Thyroid gland (tissue), 4 donors: ENCODE measurements around the gene ADAMTS2. TPM values are rescaled to one million over a fixed set of nuclear protein-coding genes. Genes with fewer than 3 reads are reported as not detected.

Experiments used
- DNase-seq, 2 donors: peaks; one replicate each; pipeline ENCODE4 v3.0.0-alpha.2; 2019
- H3K27ac ChIP-seq, 3 donors: fragments of 200-600 bp; sonication (generic); 1 replicate in 2 of 3; 2 replicates in 1 of 3; pipeline ENCODE4 v1.5.1; 2016 to 2019; ENCODE audit warnings: mild to moderate bottlenecking in 1 of 3, moderate library complexity in 1 of 3
- H3K27me3 ChIP-seq: fragments of 200-600 bp; sonication (generic); one replicate; pipeline ENCODE4 v1.5.1; 2019
- H3K36me3 ChIP-seq, 2 donors: fragments of 200-600 bp; sonication (generic); one replicate each; pipeline ENCODE4 v1.5.1; 2016 to 2019
- H3K4me1 ChIP-seq, 2 donors: fragments of 200-600 bp; sonication (generic); one replicate each; pipeline ENCODE4 v1.5.1; 2017 to 2019
- H3K4me3 ChIP-seq, 3 donors: fragments of 200-600 bp; sonication (generic); replicated peaks in 1 of 3; 1 replicate in 2 of 3; 2 replicates in 1 of 3; pipeline ENCODE4 v1.5.1; 2016; ENCODE audit warnings: mild to moderate bottlenecking in 1 of 3
- H3K9me3 ChIP-seq: fragments of 200-600 bp; sonication (generic); one replicate; pipeline ENCODE4 v1.5.1; 2017
- CTCF ChIP-seq, 6 experiments: fragments of 200-600 bp in 3 of 6; fragments of 450-650 bp in 3 of 6; sonication (generic) in 3 of 6; IDR thresholded peaks; one replicate each; pipeline ENCODE4 v1.5.1; 2016 to 2019; ENCODE audit warnings: antibody characterized with exemption in 6 of 6, mild to moderate bottlenecking in 2 of 6, inconsistent platforms in 1 of 6, moderate library complexity in 1 of 6
- POLR2A ChIP-seq, 2 donors: fragments of 450-650 bp; IDR thresholded peaks; one replicate each; pipeline ENCODE4 v1.6.1; 2017; ENCODE audit warnings: antibody characterized with exemption in 2 of 2, mild to moderate bottlenecking in 2 of 2, moderate library complexity in 1 of 2
- WGBS, 2 donors: methylation state at CpG; one replicate each; pipeline ENCODE4 v1.1.5; 2017; 5-methylcytosine and 5-hydroxymethylcytosine counted together
- intact Hi-C: fragments of 100-400 bp; cut with DNase I; formaldehyde crosslinking; loops from one replicate; pipeline ENCODE4 v1.15.1; 2023
- total RNA-seq, 4 donors: library from RNA; depleted of rRNA; stranded (reverse); fragments of >200 nt; gene quantifications; one replicate each; pipeline ENCODE4 v1.2.3, GENCODE V29; 2016

Gene ADAMTS2
- 10 to 100 TPM in 1 of 4 donors, 1 to 10 TPM in 3; 3.5 to 16.2 (median 7.3) TPM for total RNA-seq

GRCh38 chr5:179345433-179346321 is at the start of gene ADAMTS2:
Gene ADAMTS2 (minus strand): TSS chr5:179345461. CDS start chr5:179345328, 133 bp downstream.
- intact Hi-C loops: no loop called here

GRCh38 chr5:179393078-179393477 is 47.8 kb upstream of the ADAMTS2 start:
- no peaks in the 10 kb centered on the region for H3K36me3 ChIP-seq
- H3K27ac ChIP-seq: no peak overlapping the region
- 65 to 70% methylated on average over 4 of the region's 4 CpGs for WGBS, 2 donors
- no peaks in the 10 kb centered on the region for H3K27me3 ChIP-seq
- intact Hi-C loops: no loop called here
- no peak for DNase-seq
- no peaks in the 10 kb centered on the region for H3K9me3 ChIP-seq
- no peak overlapping the region for H3K4me3 ChIP-seq
- no peaks in the 10 kb centered on the region for H3K4me1 ChIP-seq
- TF ChIP-seq CTCF (IDR thresholded peaks at IDR 0.05) (no peak), POLR2A (IDR thresholded peaks at IDR 0.05) (no peak)

More at GRCh38 chr5:179345433-179346321, at the start of gene ADAMTS2:
- peak within 1 kb of the TSS in 2 of 3 donors; percentile 36 to 46 for H3K27ac ChIP-seq
- H3K9me3 ChIP-seq: no peaks in the 10 kb centered on the region
- H3K27me3 ChIP-seq: no peaks in the 10 kb centered on the region
- peaks cover 8 to 13% of the 10 kb centered on the region in 2 donors for H3K4me1 ChIP-seq
- H3K4me3 ChIP-seq: peak within 1 kb of the TSS in 1 of 3 donors; percentile 34
- H3K36me3 ChIP-seq: no peaks in the 10 kb centered on the region
- TF ChIP-seq CTCF (IDR thresholded peaks at IDR 0.05) (no peak), POLR2A (IDR thresholded peaks at IDR 0.05) (no peak)
- DNase-seq: peak in 1 of 2 donors; percentile 18
- 24 to 62% methylated on average over 8 to 17 of the region's 67 CpGs for WGBS, 2 donors

GRCh38 chr5:179387151-179388110 is 42.2 kb upstream of the ADAMTS2 start:
- H3K27me3 ChIP-seq: no peaks in the 10 kb centered on the region
- intact Hi-C loops: no loop called here
- no peaks in the 10 kb centered on the region for H3K4me1 ChIP-seq
- WGBS, 2 donors: 81 to 84% methylated on average over 17 to 19 of the region's 19 CpGs
- H3K9me3 ChIP-seq: no peaks in the 10 kb centered on the region
- TF ChIP-seq CTCF (IDR thresholded peaks at IDR 0.05) (no peak), POLR2A (IDR thresholded peaks at IDR 0.05) (no peak)
- H3K27ac ChIP-seq: no peak overlapping the region
- no peaks in the 10 kb centered on the region for H3K36me3 ChIP-seq
- no peak overlapping the region for H3K4me3 ChIP-seq
- DNase-seq: no peak

GRCh38 chr5:179385914-179386313 is 40.7 kb upstream of the ADAMTS2 start:
- WGBS, 2 donors: 74 to 80% methylated on average over 7 of the region's 7 CpGs
- TF ChIP-seq CTCF (IDR thresholded peaks at IDR 0.05) (no peak), POLR2A (IDR thresholded peaks at IDR 0.05) (no peak)

More at GRCh38 chr5:179385914-179386313, 40.7 kb upstream of the ADAMTS2 start:
- H3K4me1 ChIP-seq: no peaks in the 10 kb centered on the region
- H3K9me3 ChIP-seq: no peaks in the 10 kb centered on the region
- no peak for DNase-seq
- H3K4me3 ChIP-seq: no peak overlapping the region
- H3K36me3 ChIP-seq: no peaks in the 10 kb centered on the region
- intact Hi-C loops: no loop called here
- no peak overlapping the region for H3K27ac ChIP-seq
- no peaks in the 10 kb centered on the region for H3K27me3 ChIP-seq
